H9 (cell line): ENCODE data around the gene IP6K2. TPM values are rescaled to one million over a fixed set of nuclear protein-coding genes. Genes with fewer than 3 reads are reported as not detected.
A peak's percentile ranks its signal among the peaks of the same experiment; 100 is the strongest.

ENCODE experiments used
- DNase-seq: peaks from one replicate; pipeline ENCODE4 v3.0.0-alpha.2; 2017
- H2AFZ ChIP-seq: one replicate; pipeline ENCODE4 v1.6.1; 2013; ENCODE audit warnings: mild to moderate bottlenecking, low read length, control low read depth, moderate library complexity
- H2AK5ac ChIP-seq: 2 replicates; pipeline ENCODE4 v1.6.1; 2013; ENCODE audit warnings: low read length, control low read depth, mixed read lengths; ENCODE audit not compliant: insufficient read length
- H2BK120ac ChIP-seq: one replicate; pipeline ENCODE4 v1.6.1; 2013; ENCODE audit warnings: low read depth, mild to moderate bottlenecking, low read length, control low read depth, inconsistent platforms; ENCODE audit not compliant: poor library complexity, severe bottlenecking
- H2BK12ac ChIP-seq: 2 replicates; pipeline ENCODE4 v1.6.1; 2013; ENCODE audit warnings: low read length, control low read depth, mixed read lengths, low read depth; ENCODE audit not compliant: insufficient read length
- H2BK15ac ChIP-seq: 2 replicates; pipeline ENCODE4 v1.6.1; 2013; ENCODE audit warnings: low read depth, low read length, control low read depth
- H2BK20ac ChIP-seq: one replicate; pipeline ENCODE4 v1.6.1; 2013; ENCODE audit warnings: low read depth, mild to moderate bottlenecking, low read length, control low read depth, inconsistent platforms; ENCODE audit not compliant: poor library complexity, severe bottlenecking
- H2BK5ac ChIP-seq: 2 replicates; pipeline ENCODE4 v1.6.1; 2013; ENCODE audit warnings: low read length, control low read depth, mixed read lengths; ENCODE audit not compliant: insufficient read length
- H3K14ac ChIP-seq: 2 replicates; pipeline ENCODE4 v1.6.1; 2013; ENCODE audit warnings: low read length, control low read depth; ENCODE audit not compliant: insufficient read depth
- H3K18ac ChIP-seq: 2 replicates; pipeline ENCODE4 v1.6.1; 2013; ENCODE audit warnings: low read depth, mild to moderate bottlenecking, mixed read lengths, low read length, control low read depth; ENCODE audit not compliant: insufficient read length
- H3K23ac ChIP-seq: 2 replicates; pipeline ENCODE4 v1.6.1; 2013; ENCODE audit warnings: low read length, control low read depth, mixed read lengths, low read depth; ENCODE audit not compliant: insufficient read length
- H3K23me2 ChIP-seq: 2 replicates; pipeline ENCODE4 v1.6.1; 2013; ENCODE audit warnings: low read depth, mild to moderate bottlenecking, mixed read lengths, low read length, control low read depth; ENCODE audit not compliant: insufficient read length, poor library complexity, severe bottlenecking
- H3K27ac ChIP-seq: 2 replicates; pipeline ENCODE4 v1.5.1; 2013; ENCODE audit warnings: low read length, control low read depth, mixed read lengths, low read depth; ENCODE audit not compliant: insufficient read length
- H3K27me3 ChIP-seq: 2 replicates; pipeline ENCODE4 v1.6.1; 2013; ENCODE audit warnings: low read length, control low read depth, inconsistent platforms; ENCODE audit not compliant: insufficient read depth
- H3K4ac ChIP-seq: 2 replicates; pipeline ENCODE4 v1.6.1; 2013; ENCODE audit warnings: low read depth, mild to moderate bottlenecking, control low read depth, inconsistent platforms, low read length, moderate library complexity
- H3K4me1 ChIP-seq: 2 replicates; pipeline ENCODE4 v1.6.1; 2013; ENCODE audit warnings: low read length, control low read depth, inconsistent platforms; ENCODE audit not compliant: insufficient read depth
- H3K4me2 ChIP-seq: 2 replicates; pipeline ENCODE4 v1.6.1; 2013; ENCODE audit warnings: low read length, control low read depth, mixed read lengths; ENCODE audit not compliant: insufficient read length, insufficient read depth
- H3K56ac ChIP-seq: 2 replicates; pipeline ENCODE4 v1.6.1; 2013; ENCODE audit warnings: low read depth, mild to moderate bottlenecking, mixed read lengths, low read length, control low read depth; ENCODE audit not compliant: insufficient read length
- H3K79me1 ChIP-seq: 2 replicates; pipeline ENCODE4 v1.6.1; 2013; ENCODE audit warnings: low read depth, mild to moderate bottlenecking, moderate library complexity, low read length, control low read depth, inconsistent platforms; ENCODE audit not compliant: insufficient read depth, poor library complexity, severe bottlenecking
- H3K79me2 ChIP-seq: 2 replicates; pipeline ENCODE4 v1.6.1; 2013; ENCODE audit warnings: low read length, control low read depth, inconsistent platforms; ENCODE audit not compliant: insufficient read depth
- H3K9ac ChIP-seq: 2 replicates; pipeline ENCODE4 v1.6.1; 2013; ENCODE audit warnings: low read length, control low read depth, mixed read lengths; ENCODE audit not compliant: insufficient read length; ENCODE audit errors: extremely low read depth
- H3K9me3 ChIP-seq: one replicate; pipeline ENCODE4 v1.6.1; 2013; ENCODE audit warnings: low read depth, low read length, inconsistent platforms; ENCODE audit not compliant: control insufficient read depth
- H3T11ph ChIP-seq: one replicate; pipeline ENCODE4 v1.6.1; 2013; ENCODE audit warnings: mild to moderate bottlenecking, low read length, control low read depth, inconsistent platforms
- H4K20me1 ChIP-seq: one replicate; pipeline ENCODE4 v1.6.1; 2013; ENCODE audit not compliant: control insufficient read depth, insufficient read length, insufficient read depth
- H4K5ac ChIP-seq: 2 replicates; pipeline ENCODE4 v1.6.1; 2013; ENCODE audit warnings: low read depth, mild to moderate bottlenecking, mixed read lengths, low read length, control low read depth; ENCODE audit not compliant: insufficient read length
- H4K8ac ChIP-seq: replicated peaks from 2 replicates; pipeline ENCODE4 v1.6.1; 2013; ENCODE audit warnings: low read length, control low read depth, mixed read lengths, low read depth; ENCODE audit not compliant: insufficient read length
- H4K91ac ChIP-seq: 2 replicates; pipeline ENCODE4 v1.6.1; 2013; ENCODE audit warnings: low read depth, mild to moderate bottlenecking, moderate library complexity, mixed read lengths, low read length, control low read depth; ENCODE audit not compliant: insufficient read length
- H3K27ac Mint-ChIP-seq, 3 experiments: 2 replicates in 2 of 3; 3 replicates in 1 of 3; pipeline ENCODE4 v1.8.0; 2020 to 2021; ENCODE audit warnings: mixed read lengths in 3 of 3, mild to moderate bottlenecking in 1 of 3, moderate library complexity in 1 of 3
- H3K27me3 Mint-ChIP-seq: 2 replicates; pipeline ENCODE4 v1.8.0; 2021; ENCODE audit warnings: low read depth, mild to moderate bottlenecking, moderate library complexity, mixed read lengths
- H3K36me3 Mint-ChIP-seq, 3 experiments: 2 replicates in 2 of 3; 3 replicates in 1 of 3; pipeline ENCODE4 v1.8.0; 2020 to 2021; ENCODE audit warnings: low read depth in 3 of 3, mixed read lengths in 3 of 3; ENCODE audit not compliant: insufficient read depth in 1 of 3
- H3K4me1 Mint-ChIP-seq, 2 experiments: 2 replicates each; pipeline ENCODE4 v1.8.0; 2020; ENCODE audit warnings: mixed read lengths in 2 of 2
- H3K4me3 Mint-ChIP-seq, 2 experiments: 2 replicates in 1 of 2; 3 replicates in 1 of 2; pipeline ENCODE4 v1.8.0; 2020 to 2021; ENCODE audit warnings: mild to moderate bottlenecking in 2 of 2, mixed read lengths in 2 of 2, moderate library complexity in 1 of 2
- H3K9me3 Mint-ChIP-seq, 2 experiments: 2 replicates in 1 of 2; 3 replicates in 1 of 2; pipeline ENCODE4 v1.8.0; 2020; ENCODE audit warnings: mild to moderate bottlenecking in 2 of 2, mixed read lengths in 2 of 2, moderate library complexity in 1 of 2
- WGBS: extraction: QIAGEN DNeasy Blood & Tissue Kit; methylation state at CpG from one replicate; pipeline ENCODE4 v1.1.7; 2013; ENCODE audit warnings: missing lambda C conversion rate, low lambda C conversion rate, mixed read lengths; ENCODE audit not compliant: insufficient read length; ENCODE audit errors: extremely low coverage; 5-methylcytosine and 5-hydroxymethylcytosine counted together
- total RNA-seq: library from RNA; stranded (reverse); gene quantifications from 2 replicates; pipeline ENCODE4 v1.2.1, GENCODE V29; 2021
- TF ChIP-seq, protein P1 (sequence below): fragments of 200-600 bp; sonication (generic); conservative IDR thresholded peaks from 3 replicates; pipeline ENCODE4 v1.8.0; 2021; ENCODE audit warnings: antibody characterized with exemption, mild to moderate bottlenecking

IP6K2 gene
- total RNA-seq, 1 experiment from 2014 or later = 94.7 TPM

- Histone ChIP-seq H2AFZ (no peak overlapping the region), H3K23ac (no peak overlapping the region), H2BK120ac (no peak overlapping the region), H4K20me1 (no peaks in the 10 kb centered on the region), H4K8ac (no peak overlapping the region), H3K4me2 (peak overlapping the region; percentile 76), H2BK12ac (peak overlapping the region; percentile 41), H4K5ac (peak overlapping the region; percentile 94), H3K79me2 (no peaks in the 10 kb centered on the region), H3K27ac (peak overlapping the region; percentile 76), H2BK20ac (no peak overlapping the region), H3T11ph (no peak overlapping the region), H3K9me3 (no peaks in the 10 kb centered on the region), H3K27me3 (no peaks in the 10 kb centered on the region), H3K56ac (no peak overlapping the region), H3K79me1 (no peaks in the 10 kb centered on the region), H3K18ac (peak overlapping the region; percentile 98), H2BK15ac (no peak overlapping the region), H3K4ac (peak overlapping the region; percentile 35; the same call in 1 of the 2 replicates), H3K9ac (peak overlapping the region; percentile 92), H3K14ac (peak overlapping the region; percentile 95), H2AK5ac (no peak overlapping the region), H3K23me2 (peaks cover 18% of the 10 kb centered on the region), H3K4me1 (no peaks in the 10 kb centered on the region), H2BK5ac (no peak overlapping the region), H4K91ac (no peak overlapping the region)
- WGBS = no CpG with 5 or more reads among the region's 66 CpGs
- TF ChIP-seq, protein P1, sequence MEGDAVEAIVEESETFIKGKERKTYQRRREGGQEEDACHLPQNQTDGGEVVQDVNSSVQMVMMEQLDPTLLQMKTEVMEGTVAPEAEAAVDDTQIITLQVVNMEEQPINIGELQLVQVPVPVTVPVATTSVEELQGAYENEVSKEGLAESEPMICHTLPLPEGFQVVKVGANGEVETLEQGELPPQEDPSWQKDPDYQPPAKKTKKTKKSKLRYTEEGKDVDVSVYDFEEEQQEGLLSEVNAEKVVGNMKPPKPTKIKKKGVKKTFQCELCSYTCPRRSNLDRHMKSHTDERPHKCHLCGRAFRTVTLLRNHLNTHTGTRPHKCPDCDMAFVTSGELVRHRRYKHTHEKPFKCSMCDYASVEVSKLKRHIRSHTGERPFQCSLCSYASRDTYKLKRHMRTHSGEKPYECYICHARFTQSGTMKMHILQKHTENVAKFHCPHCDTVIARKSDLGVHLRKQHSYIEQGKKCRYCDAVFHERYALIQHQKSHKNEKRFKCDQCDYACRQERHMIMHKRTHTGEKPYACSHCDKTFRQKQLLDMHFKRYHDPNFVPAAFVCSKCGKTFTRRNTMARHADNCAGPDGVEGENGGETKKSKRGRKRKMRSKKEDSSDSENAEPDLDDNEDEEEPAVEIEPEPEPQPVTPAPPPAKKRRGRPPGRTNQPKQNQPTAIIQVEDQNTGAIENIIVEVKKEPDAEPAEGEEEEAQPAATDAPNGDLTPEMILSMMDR = peak; percentile 88
- peaks cover 24 to 50% (median 42%) of the 10 kb centered on the region in 3 experiments for H3K36me3 Mint-ChIP-seq
- H3K4me3 Mint-ChIP-seq = peak overlapping the region; percentile 88 to 92
- H3K9me3 Mint-ChIP-seq = peaks cover 2% of the 10 kb centered on the region in 2 experiments; a peak in 3 of 5 replicates
- H3K27ac Mint-ChIP-seq = peak overlapping the region; percentile 99 to 100 (median 100)
- H3K4me1 Mint-ChIP-seq = peaks cover 16 to 17% of the 10 kb centered on the region in 2 experiments
- DNase-seq = peak; percentile 100
- peaks cover 3% of the 10 kb centered on the region; the same call in 1 of the 2 replicates for H3K27me3 Mint-ChIP-seq
Measured at GRCh38 chr3:48663489-48664312, 53.3 kb downstream of the IP6K2 start.
